Esophagus squamous epithelium (tissue), 4 donors: Measurements from ENCODE around the gene SHISA6.

ENCODE experiments used
- POLR2A ChIP-seq, 4 donors: fragments of 450-650 bp; IDR thresholded peaks; one replicate each; pipeline ENCODE4 v1.6.1; 2017; ENCODE audit warnings: antibody characterized with exemption in 4 of 4, mild to moderate bottlenecking in 4 of 4, moderate library complexity in 3 of 4
- TF ChIP-seq, protein P1 (sequence below), 6 experiments: fragments of 450-650 bp in 4 of 6; fragments of 200-600 bp in 2 of 6; sonication (generic) in 2 of 6; IDR thresholded peaks; one replicate each; pipeline ENCODE4 v1.5.1; 2016 to 2019; ENCODE audit warnings: antibody characterized with exemption in 6 of 6, mild to moderate bottlenecking in 4 of 6, moderate library complexity in 4 of 6

DNA sequence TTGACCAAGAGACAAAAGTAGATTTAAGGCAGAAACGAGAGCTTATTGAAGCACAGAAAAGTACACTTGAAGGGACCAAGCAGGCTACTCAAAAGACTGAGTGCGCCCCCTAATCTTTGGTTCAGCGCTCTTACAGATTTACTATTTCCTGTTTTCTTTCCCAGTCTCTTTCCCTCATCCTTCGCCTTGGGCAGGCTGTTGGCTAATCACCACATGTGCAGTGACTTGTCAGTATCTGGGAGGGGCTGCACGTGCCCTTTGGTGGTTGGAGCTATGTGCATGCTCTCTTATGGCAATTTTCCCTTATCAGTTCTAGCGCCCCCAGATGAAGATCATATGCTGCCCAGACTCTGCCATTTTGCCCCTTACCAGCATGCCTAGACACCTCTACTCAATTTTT lies 35.4 kb upstream of the SHISA6 start:
- TF ChIP-seq, protein P1, sequence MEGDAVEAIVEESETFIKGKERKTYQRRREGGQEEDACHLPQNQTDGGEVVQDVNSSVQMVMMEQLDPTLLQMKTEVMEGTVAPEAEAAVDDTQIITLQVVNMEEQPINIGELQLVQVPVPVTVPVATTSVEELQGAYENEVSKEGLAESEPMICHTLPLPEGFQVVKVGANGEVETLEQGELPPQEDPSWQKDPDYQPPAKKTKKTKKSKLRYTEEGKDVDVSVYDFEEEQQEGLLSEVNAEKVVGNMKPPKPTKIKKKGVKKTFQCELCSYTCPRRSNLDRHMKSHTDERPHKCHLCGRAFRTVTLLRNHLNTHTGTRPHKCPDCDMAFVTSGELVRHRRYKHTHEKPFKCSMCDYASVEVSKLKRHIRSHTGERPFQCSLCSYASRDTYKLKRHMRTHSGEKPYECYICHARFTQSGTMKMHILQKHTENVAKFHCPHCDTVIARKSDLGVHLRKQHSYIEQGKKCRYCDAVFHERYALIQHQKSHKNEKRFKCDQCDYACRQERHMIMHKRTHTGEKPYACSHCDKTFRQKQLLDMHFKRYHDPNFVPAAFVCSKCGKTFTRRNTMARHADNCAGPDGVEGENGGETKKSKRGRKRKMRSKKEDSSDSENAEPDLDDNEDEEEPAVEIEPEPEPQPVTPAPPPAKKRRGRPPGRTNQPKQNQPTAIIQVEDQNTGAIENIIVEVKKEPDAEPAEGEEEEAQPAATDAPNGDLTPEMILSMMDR (IDR thresholded peaks at IDR 0.05) = no peak
- TF ChIP-seq POLR2A (IDR thresholded peaks at IDR 0.05) = no peak
